Transverse colon (tissue), 4 donors: ENCODE data around the gene SCN1A. TPM values are rescaled to one million over a fixed set of nuclear protein-coding genes. Genes with fewer than 3 reads are reported as not detected.
A peak's percentile ranks its signal among the peaks of the same experiment; 100 is the strongest.

ENCODE experiments used
- DNase-seq: peaks from one replicate; pipeline ENCODE4 v3.0.0-alpha.2; 2019
- H3K27ac ChIP-seq, 4 donors: fragments of 200-600 bp; sonication (generic); 2 replicates each; pipeline ENCODE4 v1.5.1; 2016 to 2018; ENCODE audit warnings: inconsistent platforms in 4 of 4
- H3K27me3 ChIP-seq: fragments of 200-600 bp; sonication (generic); 2 replicates; pipeline ENCODE4 v1.5.1; 2017; ENCODE audit warnings: inconsistent platforms
- H3K36me3 ChIP-seq, 4 donors: fragments of 200-600 bp; sonication (generic); 2 replicates each; pipeline ENCODE4 v1.5.1; 2017 to 2019; ENCODE audit warnings: inconsistent platforms in 4 of 4
- H3K4me1 ChIP-seq, 4 donors: fragments of 200-600 bp; sonication (generic); 2 replicates each; pipeline ENCODE4 v1.5.1; 2017 to 2020; ENCODE audit warnings: inconsistent platforms in 4 of 4
- H3K4me3 ChIP-seq, 4 donors: fragments of 200-600 bp; sonication (generic); 1 replicate in 1 of 4; 2 replicates in 3 of 4; pipeline versions ENCODE4 v1.5.1 to v1.6.1; 2017 to 2019; ENCODE audit warnings: inconsistent platforms in 4 of 4
- H3K9me3 ChIP-seq, 2 donors: fragments of 200-600 bp; sonication (generic); 2 replicates each; pipeline ENCODE4 v1.5.1; 2017 to 2019; ENCODE audit warnings: inconsistent platforms in 2 of 2
- CTCF ChIP-seq, 5 experiments: fragments of 200-600 bp in 3 of 5; fragments of 450-650 bp in 2 of 5; sonication (generic) in 3 of 5; IDR thresholded peaks; 1 replicate in 2 of 5; 2 replicates in 3 of 5; pipeline ENCODE4 v1.5.1; 2016 to 2017; ENCODE audit warnings: antibody characterized with exemption in 5 of 5, inconsistent platforms in 3 of 5, mild to moderate bottlenecking in 2 of 5, moderate library complexity in 1 of 5
- EP300 ChIP-seq: sonication (generic); formaldehyde crosslinking; IDR thresholded peaks from one replicate; pipeline ENCODE4 v1.6.1; 2017; ENCODE audit warnings: antibody characterized with exemption, low read depth
- POLR2A ChIP-seq: fragments of 450-650 bp; IDR thresholded peaks from one replicate; pipeline ENCODE4 v1.6.1; 2016; ENCODE audit warnings: antibody characterized with exemption, mild to moderate bottlenecking, moderate library complexity
- POLR2AphosphoS5 ChIP-seq, 3 donors: sonication (generic); formaldehyde crosslinking; IDR thresholded peaks; one replicate each; pipeline ENCODE4 v1.6.1; 2016; ENCODE audit warnings: antibody characterized with exemption in 3 of 3
- WGBS, 2 donors: methylation state at CpG; one replicate each; pipeline ENCODE4 v1.1.5; 2018; ENCODE audit warnings: low coverage in 1 of 2; 5-methylcytosine and 5-hydroxymethylcytosine counted together
- in situ Hi-C, 4 donors: fragments of 200-750 bp; cut with MboI; loops; one replicate each; pipeline versions ENCODE4 v1.15.0 to v1.15.1; 2017; ENCODE audit warnings: low sequenced_read_pairs in 3 of 4, low pct_ligation_motif_present in 1 of 4, low pct_unique_long_range_greater_than_20kb in 1 of 4
- intact Hi-C: fragments of 100-400 bp; cut with DNase I; formaldehyde crosslinking; loops from one replicate; pipeline ENCODE4 v1.15.1; 2023; ENCODE audit warnings: low total_unique reads
- total RNA-seq, 4 donors: library from RNA; depleted of rRNA; stranded (reverse); fragments of >200 nt; gene quantifications; one replicate each; pipeline ENCODE4 v1.1.0, GENCODE V29; 2016

The SCN1A gene
- total RNA-seq, 4 donors from 2014 or later = not detected

GRCh38 chr2:166067229-166067628, 60.6 kb downstream of the SCN1A start:
- TF ChIP-seq EP300 = no peak
- TF ChIP-seq POLR2AphosphoS5 (IDR thresholded peaks at IDR 0.05) = no peak
- no peak for TF ChIP-seq CTCF (IDR thresholded peaks at IDR 0.05)
- TF ChIP-seq POLR2A = no peak
- H3K9me3 ChIP-seq = no peaks in the 10 kb centered on the region
- in situ Hi-C loops = no loop called here
- 62 to 64% methylated on average over 2 of the region's 2 CpGs for WGBS, 2 donors
- H3K36me3 ChIP-seq = no peaks in the 10 kb centered on the region
- no peak overlapping the region for H3K4me3 ChIP-seq
- no peak overlapping the region for H3K27ac ChIP-seq
- no peaks in the 10 kb centered on the region for H3K27me3 ChIP-seq
- intact Hi-C loops = no loop called here
- H3K4me1 ChIP-seq = no peaks in the 10 kb centered on the region
- DNase-seq = no peak

GRCh38 chr2:166060191-166060590, 67.6 kb downstream of the SCN1A start:
- intact Hi-C loops (no loop called here), in situ Hi-C loops (no loop called here)
- WGBS, 2 donors = 84 to 100% methylated on average over 2 to 4 of the region's 4 CpGs
- Histone ChIP-seq H3K4me1 (no peaks in the 10 kb centered on the region), H3K27me3 (no peaks in the 10 kb centered on the region), H3K4me3 (no peak overlapping the region), H3K27ac (no peak overlapping the region), H3K36me3 (no peaks in the 10 kb centered on the region), H3K9me3 (no peaks in the 10 kb centered on the region)
- TF ChIP-seq POLR2AphosphoS5 (IDR thresholded peaks at IDR 0.05) = no peak
- no peak for TF ChIP-seq POLR2A
- TF ChIP-seq CTCF (IDR thresholded peaks at IDR 0.05) = no peak
- TF ChIP-seq EP300 = no peak
- DNase-seq = no peak

DNA sequence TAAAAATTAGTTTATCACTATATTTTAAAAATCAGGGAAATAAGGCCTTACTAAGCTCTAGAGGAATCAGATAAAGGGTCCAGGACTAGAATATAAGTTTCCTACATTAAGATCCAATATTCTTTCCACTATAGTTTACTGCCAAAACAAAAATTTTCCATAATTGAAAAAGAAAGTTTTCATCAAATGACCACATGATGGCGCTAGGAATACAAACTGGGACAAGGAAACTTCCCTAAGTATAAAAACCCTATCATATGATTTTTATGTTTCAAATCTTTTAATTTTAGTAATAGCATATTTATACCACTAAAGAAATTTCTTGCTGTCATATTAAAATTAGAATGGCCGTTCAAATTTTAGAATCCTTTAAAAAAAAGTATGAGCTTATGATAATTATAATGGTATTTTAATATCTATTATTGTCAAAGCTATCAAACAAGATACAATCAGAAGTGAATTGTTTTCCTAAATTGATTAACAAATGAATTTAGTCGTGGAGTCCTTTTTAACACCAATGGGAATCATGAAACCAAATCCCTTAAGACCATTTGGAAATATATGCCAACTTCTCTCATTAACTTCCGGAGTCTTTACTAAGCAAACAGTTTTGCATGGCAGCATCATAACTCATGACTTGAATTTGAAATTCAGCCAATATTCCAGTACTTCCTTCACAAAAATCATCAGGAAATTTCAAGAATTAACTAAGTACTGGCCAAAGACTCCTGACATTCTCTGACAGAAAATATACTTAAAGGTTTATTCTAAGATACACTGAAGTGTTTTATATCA, 70.3 kb downstream of the SCN1A start:
- 10 to 11% methylated on average over 4 of the region's 4 CpGs for WGBS, 2 donors
- intact Hi-C loops = loop anchor here (5.0 kb wide), 1 partner anchor 70 kb away; the partner anchor contains the start of gene SCN1A

More for the DNA sequence above, 70.3 kb downstream of the SCN1A start:
- in situ Hi-C loops = no loop called here
- H3K9me3 ChIP-seq = no peaks in the 10 kb centered on the region
- DNase-seq = no peak
- H3K36me3 ChIP-seq = no peaks in the 10 kb centered on the region
- H3K4me1 ChIP-seq = no peaks in the 10 kb centered on the region
- H3K4me3 ChIP-seq = no peak overlapping the region
- H3K27me3 ChIP-seq = no peaks in the 10 kb centered on the region
- no peak overlapping the region for H3K27ac ChIP-seq
- peak; percentile 11 to 53 (median 36) for TF ChIP-seq CTCF (IDR thresholded peaks at IDR 0.05)
- no peak for TF ChIP-seq POLR2A
